Astrocyte of the hippocampus (primary cell): ENCODE measurements around the gene HS3ST3A1.

Source experiments
- DNase-seq: peaks from one replicate; pipeline ENCODE4 v3.0.0; 2011; ENCODE audit warnings: low read depth, low spot score

HS3ST3A1 gene

GRCh38 chr17:13601776-13602551, at the start of gene HS3ST3A1:
Gene HS3ST3A1 (minus strand): TSS chr17:13601929. CDS start chr17:13601129, 800 bp downstream.
- peak; percentile 97 for DNase-seq

DNA sequence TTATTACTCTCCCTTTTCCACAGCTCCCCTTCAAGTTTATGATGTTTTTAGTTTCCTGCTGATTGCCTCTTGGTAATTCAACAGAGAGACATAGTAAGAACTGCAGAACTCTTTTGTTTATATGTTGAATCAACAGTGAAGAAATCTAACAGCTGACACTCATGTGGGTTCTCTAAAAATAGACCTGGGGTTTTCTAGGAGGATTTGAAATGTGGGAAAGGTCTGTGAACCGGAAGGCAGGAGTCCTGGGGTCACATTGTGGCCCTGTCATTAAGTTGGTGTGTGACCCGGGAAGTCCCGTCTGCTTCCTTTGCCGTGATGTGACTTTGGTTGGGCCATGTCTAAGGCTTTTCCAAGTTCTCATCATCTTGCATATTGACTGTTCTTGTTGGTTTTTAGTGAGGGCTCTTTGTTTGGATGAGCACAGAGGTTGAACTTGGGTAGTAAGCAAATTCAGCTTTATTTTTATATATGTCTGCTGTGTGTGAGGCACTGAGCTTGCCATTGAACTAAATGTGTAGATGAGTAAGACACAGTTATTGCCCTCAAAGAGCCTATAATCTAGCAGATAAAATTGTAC, 48.5 kb upstream of the HS3ST3A1 start:
- no peak for DNase-seq

DNA sequence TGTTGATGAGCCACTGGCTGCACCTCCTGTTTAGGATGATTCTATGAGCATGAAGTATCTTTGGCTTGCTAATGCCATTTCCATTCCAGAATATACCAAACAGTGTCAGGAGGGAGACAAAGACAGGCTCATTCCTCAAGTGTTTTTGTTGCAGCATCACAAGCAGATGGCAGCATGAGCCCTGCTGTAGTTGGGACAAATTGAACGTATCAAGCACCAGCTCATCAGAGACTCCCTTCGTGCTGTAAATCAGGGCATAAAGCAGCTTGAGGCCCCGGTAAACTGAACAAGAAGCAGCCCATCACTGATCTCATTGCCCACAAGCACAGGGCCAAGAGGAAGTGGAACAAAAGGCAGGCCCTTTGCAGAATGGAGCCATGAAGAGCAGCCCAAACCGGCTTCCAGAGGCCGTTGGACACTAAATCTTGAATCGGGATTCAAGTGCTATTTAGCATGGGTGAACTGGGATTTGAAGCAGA, 45.9 kb upstream of the HS3ST3A1 start:
- peak; percentile 9 for DNase-seq

DNA sequence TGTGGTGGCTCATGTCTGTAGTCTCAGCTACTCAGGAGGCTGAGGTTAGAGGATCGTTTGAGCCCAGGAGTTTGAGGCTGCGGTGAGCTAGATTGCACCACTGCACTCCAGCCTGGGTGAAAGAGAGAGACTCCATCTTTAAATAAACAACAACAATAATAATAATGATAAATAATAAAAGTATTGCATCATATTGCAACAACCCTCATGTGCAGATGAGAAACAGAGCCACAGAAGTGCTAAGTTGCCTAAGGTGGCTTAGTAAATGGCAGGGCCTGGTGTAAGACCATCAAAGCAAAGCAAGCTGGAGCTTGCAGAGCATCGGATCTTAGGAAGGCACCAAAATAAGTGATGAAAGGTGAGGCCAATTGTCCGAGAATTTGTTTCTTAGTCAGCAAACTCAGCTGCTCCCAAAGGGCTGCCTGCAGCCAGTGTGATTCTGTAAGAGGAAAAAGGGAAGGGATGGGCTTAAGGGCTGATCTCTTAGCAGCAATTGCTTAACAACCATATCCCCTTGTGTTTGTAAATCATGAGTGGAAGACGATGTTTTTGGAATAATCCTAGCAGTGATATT, 45.3 kb upstream of the HS3ST3A1 start:
- no peak for DNase-seq

- DNase-seq: peak; percentile 39
Measured at GRCh38 chr17:13646411-13646810, 44.7 kb upstream of the HS3ST3A1 start.

GRCh38 chr17:13643180-13643579, 41.5 kb upstream of the HS3ST3A1 start:
- DNase-seq: no peak

DNA sequence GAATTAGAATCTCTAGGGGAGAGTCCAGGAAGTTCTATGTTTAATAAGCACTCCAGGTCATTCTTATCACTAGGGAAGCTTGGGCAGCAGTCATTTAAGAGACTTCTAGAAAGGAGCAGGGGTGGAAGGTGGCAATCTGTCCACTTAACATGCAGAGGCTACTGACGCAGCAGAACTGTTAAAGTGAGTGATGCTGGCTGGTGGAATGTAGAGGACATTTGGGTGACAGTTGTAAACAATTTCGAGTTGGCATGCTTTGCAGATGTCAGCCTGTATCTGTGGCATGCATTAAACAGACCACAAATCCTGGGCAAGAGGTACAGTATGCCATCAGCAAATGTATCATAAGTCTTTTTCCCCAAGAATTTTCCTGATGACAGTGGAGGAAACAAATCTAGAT, 40.5 kb upstream of the HS3ST3A1 start:
- peak; percentile 12 for DNase-seq

DNA sequence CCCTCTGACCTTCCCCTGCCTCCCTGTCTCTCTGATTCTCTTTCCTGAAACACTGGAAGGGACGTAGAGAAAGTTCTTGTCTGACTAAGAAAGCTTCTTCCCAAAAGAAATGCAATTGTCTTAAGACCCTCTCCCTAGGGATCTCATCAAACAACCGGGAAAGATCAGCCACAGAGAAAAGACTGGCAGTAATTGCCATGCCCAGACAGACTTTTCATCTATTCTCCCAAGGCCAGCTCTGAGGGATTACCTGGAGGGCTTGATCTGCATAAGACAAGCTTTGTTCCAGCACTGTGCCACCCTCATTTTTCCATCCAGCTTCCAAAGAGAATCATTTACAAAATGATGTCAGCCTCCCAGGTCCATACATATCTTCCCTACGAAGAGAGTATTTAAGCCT, 38.8 kb upstream of the HS3ST3A1 start:
- no peak for DNase-seq

DNA sequence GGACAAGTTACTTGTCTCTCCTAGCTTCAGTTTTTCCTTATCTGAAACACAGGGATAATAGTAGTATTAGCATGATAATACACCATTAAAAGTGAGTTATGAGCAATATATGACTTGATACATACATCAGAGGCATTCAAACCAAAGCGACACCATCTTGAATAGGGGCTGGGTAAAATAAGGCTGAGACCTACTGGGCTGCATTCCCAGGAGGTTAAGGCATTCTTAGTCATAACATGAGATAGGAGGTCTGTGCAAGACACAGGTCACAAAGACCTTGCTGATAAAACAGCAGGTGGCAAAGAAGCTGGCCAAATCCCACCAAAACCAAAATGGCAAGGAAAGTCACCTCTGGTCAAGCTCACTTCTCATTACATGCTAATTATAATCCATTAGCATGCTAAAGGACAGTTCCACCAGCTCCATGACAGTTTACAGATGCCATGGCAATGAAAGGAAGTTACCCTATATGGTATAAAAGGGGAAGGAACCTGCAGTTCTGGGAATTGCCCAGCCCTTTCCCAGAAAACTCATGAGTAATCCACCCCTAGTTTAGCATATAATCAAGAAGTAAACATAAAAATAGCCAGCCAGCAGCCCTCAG, 37.2 kb upstream of the HS3ST3A1 start:
- DNase-seq: peak; percentile 83

DNA sequence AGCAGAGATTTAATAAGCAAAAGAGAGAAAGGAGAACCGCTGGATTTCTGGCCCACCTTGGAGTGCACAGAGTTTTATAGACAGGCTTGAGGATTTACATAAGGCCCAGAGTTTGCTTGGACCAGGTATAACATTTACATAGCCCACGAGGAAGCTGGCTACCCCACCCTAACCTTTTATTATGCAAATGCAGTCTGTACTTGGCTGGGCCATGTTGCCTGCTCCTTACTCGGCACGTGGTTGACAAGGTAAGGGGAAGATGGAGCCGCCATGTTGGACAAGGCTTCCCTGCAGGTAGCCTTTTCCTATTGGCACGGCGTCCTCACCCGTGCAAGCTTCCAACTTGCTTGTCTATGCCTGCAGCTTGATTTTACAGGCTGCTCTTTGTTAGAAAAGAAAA, 35.2 kb upstream of the HS3ST3A1 start:
- DNase-seq: no peak

DNA sequence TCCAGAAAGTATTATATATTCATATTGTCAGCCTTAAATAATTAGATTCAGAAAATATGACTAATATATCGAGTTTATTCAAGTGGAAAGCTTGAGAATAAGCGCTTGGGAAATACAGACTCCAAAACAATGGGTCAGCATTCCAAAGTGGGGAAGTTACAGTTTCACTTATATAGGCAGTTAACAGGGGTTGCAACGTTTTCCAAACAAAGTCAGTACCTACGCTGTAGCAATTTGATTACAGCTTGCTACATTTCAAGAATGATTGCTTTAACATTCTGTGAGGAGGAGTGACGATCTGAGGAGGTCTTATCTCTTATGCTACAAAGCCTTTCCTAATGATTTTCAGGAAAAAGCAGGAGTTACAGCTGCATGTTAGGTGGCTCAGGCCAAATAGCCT, 34.2 kb upstream of the HS3ST3A1 start:
- DNase-seq: peak; percentile 27

DNA sequence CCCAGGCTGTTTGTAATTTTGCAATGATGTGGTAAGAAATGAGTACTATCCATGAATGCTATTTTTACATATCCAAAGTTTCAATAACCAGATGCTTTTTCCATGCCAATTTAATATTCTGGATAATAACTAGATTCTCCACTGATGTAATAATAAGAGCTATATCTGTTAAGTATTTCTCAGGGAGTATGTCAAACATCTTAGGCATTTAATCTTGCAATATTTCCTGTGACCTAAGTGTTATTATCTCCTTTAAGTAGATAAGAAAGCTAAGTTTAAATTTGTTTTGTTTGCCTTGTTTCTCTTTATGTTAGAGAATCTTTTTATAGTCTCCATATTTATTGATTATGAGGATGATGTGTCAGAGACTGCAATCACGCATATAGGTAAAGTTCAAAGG, 32.3 kb upstream of the HS3ST3A1 start:
- DNase-seq: no peak

DNA sequence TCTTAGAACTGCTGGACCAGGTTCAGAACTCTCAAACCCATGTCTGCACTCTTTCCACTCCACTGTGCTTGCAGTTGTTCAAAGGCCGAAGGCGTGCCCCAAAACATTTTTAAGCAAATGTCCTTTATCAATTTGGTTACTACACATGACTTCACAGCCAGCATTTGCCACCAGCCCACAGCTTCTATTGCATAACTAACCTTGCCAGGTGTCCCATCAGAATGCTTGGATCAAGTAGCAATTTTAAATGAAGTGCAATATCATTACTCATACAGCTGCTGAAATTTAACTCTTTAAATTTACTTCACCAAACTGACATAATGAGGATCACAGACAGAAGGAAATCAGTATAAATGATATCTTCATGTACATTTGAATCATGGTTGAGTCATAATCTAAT, 29.8 kb upstream of the HS3ST3A1 start:
- peak; percentile 35 for DNase-seq

DNA sequence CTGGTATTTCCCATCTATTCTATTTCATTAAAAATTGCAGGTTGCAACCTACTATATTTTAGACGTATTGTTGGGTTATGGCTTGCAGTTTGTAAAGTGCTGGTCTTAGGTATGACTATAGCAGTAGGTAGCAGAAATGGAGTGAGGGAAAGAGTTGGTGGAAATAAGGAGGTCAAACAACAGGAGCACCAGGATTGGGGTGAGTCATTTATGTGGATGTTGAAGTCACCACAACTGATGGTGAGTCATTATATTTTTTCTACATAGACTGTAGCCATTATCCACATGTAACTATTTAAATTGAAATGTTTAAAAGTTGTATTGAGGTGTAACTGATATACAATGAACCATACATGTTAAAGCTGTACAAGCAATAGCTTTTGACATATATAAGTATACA, 25.0 kb upstream of the HS3ST3A1 start:
- DNase-seq: peak; percentile 71

- DNase-seq: no peak
Measured at GRCh38 chr17:13619462-13619861, 17.7 kb upstream of the HS3ST3A1 start.

DNA sequence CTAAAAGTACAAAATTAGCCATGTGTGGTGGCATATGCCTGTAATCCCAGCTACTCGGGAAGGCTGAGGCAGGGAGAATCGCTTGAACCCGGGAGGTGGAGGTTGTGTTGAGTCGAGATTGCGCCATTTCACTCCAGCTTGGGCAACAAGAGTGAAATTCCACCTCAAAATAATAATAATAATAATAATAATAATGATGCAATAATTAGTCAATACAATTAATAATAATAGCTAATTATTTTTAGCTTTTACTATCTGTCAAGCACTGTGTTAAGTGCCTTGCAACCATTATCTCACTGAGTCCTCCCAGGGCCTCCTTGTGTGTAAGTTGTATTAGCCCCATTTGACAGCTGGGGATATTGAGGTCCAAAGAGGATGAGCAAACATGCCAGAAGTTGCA, 14.3 kb upstream of the HS3ST3A1 start:
- no peak for DNase-seq

GRCh38 chr17:13609941-13610340, 8.2 kb upstream of the HS3ST3A1 start:
- no peak for DNase-seq

DNA sequence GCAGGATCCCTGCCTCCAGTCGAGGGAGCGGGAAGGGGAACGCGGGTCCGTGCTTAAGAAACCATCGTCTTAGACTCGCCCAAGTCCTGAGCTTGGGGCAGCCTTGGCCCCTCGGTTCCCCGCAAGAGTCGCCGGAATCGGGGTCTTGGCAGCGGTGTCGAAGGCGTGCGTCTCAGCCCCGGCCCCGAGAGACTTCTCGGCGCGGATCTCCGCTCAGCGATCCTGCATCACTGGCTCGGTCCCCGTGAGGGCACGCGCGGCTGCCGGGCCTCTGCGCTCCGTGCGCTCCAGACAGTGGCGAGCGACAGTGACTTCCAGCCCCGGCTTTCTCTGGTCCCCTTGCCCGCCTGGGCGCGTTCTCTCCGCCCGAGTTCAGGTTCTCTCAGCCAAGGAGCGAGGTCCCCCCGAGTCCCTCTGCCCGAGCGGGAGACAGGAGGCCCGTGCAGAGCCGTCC, 380 bp downstream of the HS3ST3A1 start:
- peak; percentile 63 for DNase-seq

DNA sequence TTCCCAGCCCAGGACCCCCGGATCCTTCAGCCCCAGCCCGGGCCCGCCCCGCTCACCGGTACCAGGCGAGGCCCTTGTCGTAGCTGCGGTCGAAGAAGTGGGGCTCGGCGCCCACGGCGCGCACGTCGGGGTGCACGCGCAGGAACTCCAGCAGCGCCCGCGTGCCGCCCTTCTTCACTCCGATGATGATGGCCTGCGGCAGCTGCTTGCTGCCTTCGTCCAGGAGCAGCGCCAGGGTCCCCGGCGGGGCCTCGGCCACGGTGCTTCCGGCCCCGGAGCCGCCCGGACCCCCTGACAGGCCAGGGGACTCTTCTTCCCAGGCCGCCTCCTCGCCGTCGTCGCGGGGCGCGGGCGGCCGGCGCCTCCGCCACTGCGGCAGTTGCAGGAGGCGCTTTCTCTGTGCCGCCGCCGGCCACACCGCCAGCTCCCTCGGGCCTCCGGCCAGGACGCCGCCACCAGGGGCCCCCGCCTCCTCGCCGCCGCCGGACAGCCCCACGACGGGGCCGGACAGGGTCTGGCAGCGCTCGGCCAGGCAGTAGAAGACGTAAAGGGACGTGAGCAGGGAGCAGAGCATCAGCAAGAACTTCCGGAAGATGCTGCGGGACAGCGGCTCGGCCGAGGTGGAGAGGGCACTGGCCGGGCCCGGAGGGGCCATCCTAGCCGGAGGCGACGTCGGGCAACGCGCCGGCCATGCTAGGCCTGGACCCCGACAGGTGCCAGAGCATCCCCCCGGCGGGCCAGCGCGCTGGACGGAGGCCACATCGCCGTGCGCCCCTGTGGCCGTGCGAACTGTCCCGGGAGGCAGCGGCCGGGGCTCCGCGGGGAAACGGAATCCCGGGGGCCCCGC, 1.0 kb downstream of the HS3ST3A1 start:
- peak; percentile 67 for DNase-seq

- no peak for DNase-seq
Measured at GRCh38 chr17:13599864-13600263, 1.9 kb downstream of the HS3ST3A1 start.

DNA sequence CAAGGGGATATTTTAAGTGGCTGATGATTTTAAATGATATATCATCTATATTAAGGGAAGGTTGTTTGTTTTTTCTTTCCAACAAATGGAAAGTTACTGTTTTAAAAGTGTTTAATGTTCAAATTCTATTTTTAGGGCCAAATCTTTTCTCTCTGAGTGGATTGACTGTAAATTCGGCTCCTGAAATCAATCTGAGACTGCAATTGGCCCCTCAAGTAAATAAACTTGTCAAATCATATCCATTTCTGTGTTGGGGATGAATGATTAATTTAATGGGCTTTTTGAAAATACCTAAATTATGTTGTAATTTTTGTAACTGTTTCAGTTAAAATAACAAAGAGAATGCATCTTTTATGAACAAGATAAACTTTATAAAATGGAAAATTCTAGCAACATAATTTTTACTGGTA, 2.6 kb downstream of the HS3ST3A1 start:
- DNase-seq: no peak
